Ishikawa (cell line): ENCODE measurements around the gene PDCD1.

ENCODE experiments used
- CEBPB ChIP-seq: IDR thresholded peaks from 2 replicates; pipeline ENCODE4 v1.6.1; 2012
- CREB1 ChIP-seq: IDR thresholded peaks from 2 replicates; pipeline ENCODE4 v1.6.1; 2012; ENCODE audit warnings: low read depth
- EGR1 ChIP-seq: IDR thresholded peaks from 2 replicates; pipeline ENCODE4 v1.6.1; 2012
- EP300 ChIP-seq: IDR thresholded peaks from 2 replicates; pipeline ENCODE4 v1.6.1; 2012; ENCODE audit warnings: borderline replicate concordance
- FOXM1 ChIP-seq: IDR thresholded peaks from 2 replicates; pipeline ENCODE4 v1.6.1; 2012; ENCODE audit warnings: low read depth, borderline replicate concordance
- NFIC ChIP-seq: IDR thresholded peaks from 2 replicates; pipeline ENCODE4 v1.6.1; 2012
- RAD21 ChIP-seq: IDR thresholded peaks from 2 replicates; pipeline ENCODE4 v1.6.1; 2012; ENCODE audit warnings: low read depth
- TAF1 ChIP-seq: IDR thresholded peaks from 2 replicates; pipeline ENCODE4 v1.6.1; 2012; ENCODE audit warnings: low read depth, mild to moderate bottlenecking
- TCF12 ChIP-seq: IDR thresholded peaks from 2 replicates; pipeline ENCODE4 v1.6.1; 2012; ENCODE audit warnings: low read depth
- TEAD4 ChIP-seq: IDR thresholded peaks from 2 replicates; pipeline ENCODE4 v1.6.1; 2012
- YY1 ChIP-seq: IDR thresholded peaks from 2 replicates; pipeline ENCODE4 v1.6.1; 2012; ENCODE audit warnings: low read depth
- ZBTB7A ChIP-seq: IDR thresholded peaks from 2 replicates; pipeline ENCODE4 v1.6.1; 2012; ENCODE audit warnings: low read depth
- TF ChIP-seq, protein P1 (sequence below): IDR thresholded peaks from 2 replicates; pipeline ENCODE4 v1.6.1; 2012
- TF ChIP-seq, protein P2 (sequence below): IDR thresholded peaks from 2 replicates; pipeline ENCODE4 v1.6.1; 2012
- TF ChIP-seq, protein P3 (sequence below): IDR thresholded peaks from 2 replicates; pipeline ENCODE4 v1.6.1; 2012; ENCODE audit warnings: low read depth, mild to moderate bottlenecking

The PDCD1 gene

DNA sequence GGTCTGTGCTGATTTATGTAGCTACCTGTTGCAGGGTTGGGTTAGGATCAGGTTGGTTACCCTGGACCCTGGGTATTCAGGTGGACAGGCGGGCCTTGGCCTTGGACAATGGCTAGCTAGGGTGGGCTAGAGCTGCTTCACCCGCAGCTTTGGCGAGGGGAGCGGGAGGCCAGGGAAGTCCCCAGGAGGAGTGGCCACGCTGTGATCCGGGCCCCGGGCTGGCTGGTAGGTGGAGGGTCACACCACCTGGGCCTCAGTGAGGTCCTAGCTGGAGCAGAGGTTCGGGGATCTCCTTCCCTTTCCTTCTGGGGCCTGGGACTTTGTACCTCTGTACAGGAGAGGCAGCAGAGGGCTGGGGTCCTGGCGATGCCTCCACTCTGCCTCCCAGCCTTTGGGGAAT lies 20.6 kb upstream of the PDCD1 start:
- TF ChIP-seq TCF12 (no peak), FOXM1 (no peak), RAD21 (no peak), CREB1 (no peak), YY1 (no peak), EGR1 (no peak), NFIC (no peak), EP300 (no peak), TAF1 (no peak), ZBTB7A (no peak)
- TF ChIP-seq, protein P1, sequence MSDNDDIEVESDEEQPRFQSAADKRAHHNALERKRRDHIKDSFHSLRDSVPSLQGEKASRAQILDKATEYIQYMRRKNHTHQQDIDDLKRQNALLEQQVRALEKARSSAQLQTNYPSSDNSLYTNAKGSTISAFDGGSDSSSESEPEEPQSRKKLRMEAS, result no peak
- TF ChIP-seq, protein P2, sequence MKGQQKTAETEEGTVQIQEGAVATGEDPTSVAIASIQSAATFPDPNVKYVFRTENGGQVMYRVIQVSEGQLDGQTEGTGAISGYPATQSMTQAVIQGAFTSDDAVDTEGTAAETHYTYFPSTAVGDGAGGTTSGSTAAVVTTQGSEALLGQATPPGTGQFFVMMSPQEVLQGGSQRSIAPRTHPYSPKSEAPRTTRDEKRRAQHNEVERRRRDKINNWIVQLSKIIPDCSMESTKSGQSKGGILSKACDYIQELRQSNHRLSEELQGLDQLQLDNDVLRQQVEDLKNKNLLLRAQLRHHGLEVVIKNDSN, result no peak
- TF ChIP-seq, protein P3, sequence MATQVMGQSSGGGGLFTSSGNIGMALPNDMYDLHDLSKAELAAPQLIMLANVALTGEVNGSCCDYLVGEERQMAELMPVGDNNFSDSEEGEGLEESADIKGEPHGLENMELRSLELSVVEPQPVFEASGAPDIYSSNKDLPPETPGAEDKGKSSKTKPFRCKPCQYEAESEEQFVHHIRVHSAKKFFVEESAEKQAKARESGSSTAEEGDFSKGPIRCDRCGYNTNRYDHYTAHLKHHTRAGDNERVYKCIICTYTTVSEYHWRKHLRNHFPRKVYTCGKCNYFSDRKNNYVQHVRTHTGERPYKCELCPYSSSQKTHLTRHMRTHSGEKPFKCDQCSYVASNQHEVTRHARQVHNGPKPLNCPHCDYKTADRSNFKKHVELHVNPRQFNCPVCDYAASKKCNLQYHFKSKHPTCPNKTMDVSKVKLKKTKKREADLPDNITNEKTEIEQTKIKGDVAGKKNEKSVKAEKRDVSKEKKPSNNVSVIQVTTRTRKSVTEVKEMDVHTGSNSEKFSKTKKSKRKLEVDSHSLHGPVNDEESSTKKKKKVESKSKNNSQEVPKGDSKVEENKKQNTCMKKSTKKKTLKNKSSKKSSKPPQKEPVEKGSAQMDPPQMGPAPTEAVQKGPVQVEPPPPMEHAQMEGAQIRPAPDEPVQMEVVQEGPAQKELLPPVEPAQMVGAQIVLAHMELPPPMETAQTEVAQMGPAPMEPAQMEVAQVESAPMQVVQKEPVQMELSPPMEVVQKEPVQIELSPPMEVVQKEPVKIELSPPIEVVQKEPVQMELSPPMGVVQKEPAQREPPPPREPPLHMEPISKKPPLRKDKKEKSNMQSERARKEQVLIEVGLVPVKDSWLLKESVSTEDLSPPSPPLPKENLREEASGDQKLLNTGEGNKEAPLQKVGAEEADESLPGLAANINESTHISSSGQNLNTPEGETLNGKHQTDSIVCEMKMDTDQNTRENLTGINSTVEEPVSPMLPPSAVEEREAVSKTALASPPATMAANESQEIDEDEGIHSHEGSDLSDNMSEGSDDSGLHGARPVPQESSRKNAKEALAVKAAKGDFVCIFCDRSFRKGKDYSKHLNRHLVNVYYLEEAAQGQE, result no peak

DNA sequence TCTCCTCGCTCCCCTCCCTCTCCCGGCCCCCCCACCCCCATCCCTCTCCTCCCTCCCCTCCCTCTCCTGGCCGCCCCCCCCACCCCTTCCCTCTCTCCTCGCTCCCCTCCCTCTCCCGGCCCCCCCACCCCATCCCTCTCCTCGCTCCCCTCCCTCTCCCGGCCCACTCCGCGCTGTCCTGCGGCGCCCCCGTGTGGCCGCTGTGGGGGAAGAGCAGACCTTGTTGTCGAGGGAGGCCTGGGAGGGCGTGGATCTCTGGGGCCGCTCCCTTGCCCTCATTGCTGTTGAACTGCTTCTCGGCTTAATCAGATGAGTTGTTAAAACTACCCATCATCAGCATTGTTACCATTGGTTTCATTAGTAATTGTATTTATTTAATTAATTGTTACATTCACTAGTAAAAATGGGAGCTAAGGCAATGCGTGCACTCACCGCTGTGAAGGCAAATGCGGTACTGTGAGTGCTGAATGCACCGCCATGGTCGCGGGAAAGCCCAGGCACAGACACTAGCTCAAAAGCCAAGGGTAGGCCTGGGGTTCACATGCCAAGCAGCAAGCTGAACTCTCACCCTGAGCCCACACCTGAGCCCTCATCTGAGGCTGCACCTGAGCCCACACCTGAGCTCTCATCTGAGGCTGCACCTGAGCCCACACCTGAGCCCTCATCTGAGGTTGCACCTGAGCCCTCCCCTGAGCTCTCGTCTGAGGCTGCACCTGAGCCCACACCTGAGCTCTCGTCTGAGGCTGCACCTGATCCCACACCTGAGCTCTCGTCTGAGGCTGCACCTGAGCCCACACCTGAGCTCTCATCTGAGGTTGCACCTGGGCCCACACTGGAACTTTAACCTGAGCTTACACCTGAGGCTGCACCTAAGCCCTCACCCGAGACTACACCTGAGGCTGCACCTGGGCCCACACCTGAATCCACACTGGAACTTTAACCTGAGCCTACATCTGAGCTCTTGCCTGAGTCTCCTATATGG lies 19.6 kb upstream of the PDCD1 start:
- TF ChIP-seq RAD21 (peak; percentile 85), CEBPB (no peak; the same call in 1 of the 2 replicates), EGR1 (no peak)
- TF ChIP-seq, protein P3, result no peak
- TF ChIP-seq, protein P2, result no peak

DNA sequence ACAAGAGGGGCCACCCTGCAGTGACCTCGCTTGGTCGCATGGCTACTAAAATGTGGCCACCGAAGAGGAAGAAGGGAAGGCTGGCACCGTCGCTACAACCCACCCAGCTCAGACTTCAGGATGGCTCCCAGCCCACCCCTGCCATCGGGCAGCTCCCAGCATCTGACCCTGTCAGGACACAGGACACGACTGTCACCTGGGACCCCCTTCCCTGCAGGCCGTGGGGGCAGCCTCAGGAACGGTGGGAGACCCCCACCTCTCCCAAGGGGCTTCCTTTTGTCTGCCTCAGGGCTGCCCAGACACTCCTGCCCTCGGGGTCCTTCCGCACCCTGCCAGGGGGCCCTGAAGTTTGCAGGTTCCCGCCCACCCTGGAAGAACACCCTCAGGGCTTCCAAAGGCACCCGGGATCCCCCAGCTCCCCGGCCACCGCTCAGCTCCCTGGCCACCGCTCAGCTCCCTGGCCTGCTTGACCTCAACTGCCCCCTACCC lies 18.5 kb upstream of the PDCD1 start:
- TF ChIP-seq TCF12 (no peak), NFIC (no peak), ZBTB7A (no peak), CREB1 (no peak)
- TF ChIP-seq, protein P3, result no peak

DNA sequence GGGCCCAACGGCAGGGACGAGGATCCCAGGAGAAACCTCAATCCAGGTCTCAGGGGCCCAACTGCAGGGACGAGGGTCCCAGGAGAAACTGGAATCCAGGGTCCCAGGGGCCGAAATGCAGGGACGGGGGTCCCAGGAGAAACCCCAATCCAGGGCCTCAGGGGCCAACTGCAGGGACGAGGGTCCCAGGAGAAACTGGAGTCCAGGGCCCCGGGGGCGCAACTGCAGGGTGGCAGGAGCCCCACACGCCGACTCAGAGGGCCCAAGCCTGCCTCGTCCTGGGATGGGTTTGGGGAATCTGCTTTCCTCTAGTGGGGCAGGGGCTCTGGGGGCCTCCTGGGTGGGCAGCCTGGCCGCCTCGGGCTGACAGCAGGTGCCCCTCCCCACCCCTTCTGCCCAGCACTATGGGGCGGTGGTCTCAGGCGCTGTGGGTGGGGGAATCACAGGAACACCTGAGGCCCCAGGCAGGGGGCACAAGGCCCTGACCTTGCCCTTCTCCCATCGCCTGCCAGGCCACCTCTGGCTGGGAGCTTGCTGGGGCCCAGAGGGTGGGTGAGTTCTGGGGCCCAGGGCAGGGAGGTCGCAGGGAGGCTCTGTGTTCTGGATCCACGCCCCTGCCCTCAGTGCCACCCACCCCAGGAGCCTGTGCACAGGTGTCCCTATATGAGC lies 18.0 kb upstream of the PDCD1 start:
- TF ChIP-seq, protein P1, result no peak
- TF ChIP-seq EGR1, result no peak
- TF ChIP-seq, protein P2, result no peak
- no peak for TF ChIP-seq TCF12
- no peak for TF ChIP-seq TEAD4
- TF ChIP-seq YY1, result no peak
- no peak for TF ChIP-seq CEBPB
- no peak for TF ChIP-seq CREB1
- no peak for TF ChIP-seq EP300
- no peak for TF ChIP-seq TAF1
- no peak for TF ChIP-seq ZBTB7A
